Liver (tissue), 9 donors: ENCODE measurements around the gene WDR62. TPM values are rescaled to one million over a fixed set of nuclear protein-coding genes. Genes with fewer than 3 reads are reported as not detected.

ENCODE experiments used
- DNase-seq: peaks from one replicate; pipeline ENCODE4 v3.0.0-alpha.2; 2017; ENCODE audit warnings: low spot score
- H3K27ac ChIP-seq, 2 donors: one replicate each; pipeline ENCODE4 v1.7.0; 2013; ENCODE audit warnings: inconsistent platforms in 2 of 2, low read length in 2 of 2, control low read depth in 1 of 2, low read depth in 1 of 2, mild to moderate bottlenecking in 1 of 2
- H3K27me3 ChIP-seq, 4 donors: one replicate each; pipeline versions ENCODE4 v1.6.1 to v1.7.0; 2013; ENCODE audit warnings: low read length in 3 of 4, inconsistent platforms in 1 of 4, mild to moderate bottlenecking in 1 of 4, moderate library complexity in 1 of 4; ENCODE audit not compliant: control insufficient read depth in 4 of 4, insufficient read depth in 4 of 4
- H3K36me3 ChIP-seq, 4 donors: one replicate each; pipeline versions ENCODE4 v1.6.1 to v1.7.0; 2013; ENCODE audit warnings: low read length in 3 of 4, mild to moderate bottlenecking in 3 of 4, low read depth in 1 of 4, moderate library complexity in 1 of 4; ENCODE audit not compliant: control insufficient read depth in 4 of 4, insufficient read depth in 3 of 4
- H3K4me1 ChIP-seq, 4 donors: one replicate each; pipeline versions ENCODE4 v1.6.1 to v1.7.0; 2013; ENCODE audit warnings: low read length in 3 of 4, mild to moderate bottlenecking in 3 of 4, moderate library complexity in 1 of 4; ENCODE audit not compliant: control insufficient read depth in 4 of 4, insufficient read depth in 4 of 4
- H3K4me3 ChIP-seq, 3 donors: one replicate each; pipeline versions ENCODE4 v1.6.1 to v1.7.0; 2013; ENCODE audit warnings: low read length in 3 of 3, control low read depth in 1 of 3, low read depth in 1 of 3, mild to moderate bottlenecking in 1 of 3
- H3K9ac ChIP-seq, 2 donors: one replicate each; pipeline ENCODE4 v1.7.0; 2013; ENCODE audit warnings: low read length in 2 of 2, mild to moderate bottlenecking in 2 of 2, moderate library complexity in 2 of 2, control low read depth in 1 of 2, low read depth in 1 of 2
- H3K9me3 ChIP-seq, 4 donors: one replicate each; pipeline versions ENCODE4 v1.6.1 to v1.7.0; 2013; ENCODE audit warnings: low read length in 3 of 4; ENCODE audit not compliant: control insufficient read depth in 4 of 4
- ATF3 ChIP-seq: IDR thresholded peaks from 2 replicates; pipeline ENCODE4 v1.6.1; 2016; ENCODE audit warnings: antibody characterized with exemption
- CTCF ChIP-seq: fragments of 150-350 bp; IDR thresholded peaks from 2 replicates; pipeline ENCODE4 v1.5.1; 2017; ENCODE audit warnings: improper control_type of control experiment, low read depth, low read length; ENCODE audit not compliant: missing input control
- EGR1 ChIP-seq, 2 donors: IDR thresholded peaks; 2 replicates each; pipeline ENCODE4 v1.6.1; 2016 to 2018; ENCODE audit warnings: antibody characterized with exemption in 2 of 2, low read depth in 2 of 2
- FOXA2 ChIP-seq: IDR thresholded peaks from 2 replicates; pipeline ENCODE4 v1.6.1; 2016; ENCODE audit warnings: antibody characterized with exemption
- GABPA ChIP-seq, 2 donors: IDR thresholded peaks in 1 of 2; conservative IDR thresholded peaks in 1 of 2; 2 replicates each; pipeline ENCODE4 v1.6.1; 2016; ENCODE audit warnings: antibody characterized with exemption in 2 of 2, mild to moderate bottlenecking in 1 of 2, moderate library complexity in 1 of 2
- HNF4A ChIP-seq, 2 donors: conservative IDR thresholded peaks; 2 replicates each; pipeline ENCODE4 v1.6.1; 2016; ENCODE audit warnings: antibody characterized with exemption in 2 of 2, mild to moderate bottlenecking in 2 of 2
- HNF4G ChIP-seq: IDR thresholded peaks from 2 replicates; pipeline ENCODE4 v1.6.1; 2016; ENCODE audit warnings: antibody characterized with exemption
- JUND ChIP-seq, 2 donors: IDR thresholded peaks; 2 replicates each; pipeline ENCODE4 v1.6.1; 2016; ENCODE audit warnings: antibody characterized with exemption in 2 of 2
- MAX ChIP-seq: IDR thresholded peaks from 2 replicates; pipeline ENCODE4 v1.6.1; 2016; ENCODE audit warnings: antibody characterized with exemption
- NR2F2 ChIP-seq: IDR thresholded peaks from 2 replicates; pipeline ENCODE4 v1.6.1; 2016; ENCODE audit warnings: antibody characterized with exemption
- RAD21 ChIP-seq, 2 donors: IDR thresholded peaks; 2 replicates each; pipeline ENCODE4 v1.6.1; 2016; ENCODE audit warnings: antibody characterized with exemption in 2 of 2, mild to moderate bottlenecking in 2 of 2
- REST ChIP-seq: IDR thresholded peaks from 2 replicates; pipeline ENCODE4 v1.6.1; 2016; ENCODE audit warnings: antibody characterized with exemption, mild to moderate bottlenecking
- RXRA ChIP-seq, 2 donors: IDR thresholded peaks; 2 replicates each; pipeline ENCODE4 v1.6.1; 2017 to 2018; ENCODE audit warnings: antibody characterized with exemption in 2 of 2, mild to moderate bottlenecking in 1 of 2
- TAF1 ChIP-seq: conservative IDR thresholded peaks from 2 replicates; pipeline ENCODE4 v1.6.1; 2016; ENCODE audit warnings: antibody characterized with exemption, mild to moderate bottlenecking
- YY1 ChIP-seq: IDR thresholded peaks from 2 replicates; pipeline ENCODE4 v1.6.1; 2016; ENCODE audit warnings: antibody characterized with exemption, mild to moderate bottlenecking
- ZBTB33 ChIP-seq: IDR thresholded peaks from 2 replicates; pipeline ENCODE4 v1.6.1; 2016; ENCODE audit warnings: antibody characterized with exemption
- WGBS: extraction: QIAGEN DNeasy Blood & Tissue Kit; methylation state at CpG from one replicate; pipeline ENCODE4 v1.1.7; 2013; 5-methylcytosine and 5-hydroxymethylcytosine counted together
- polyA plus RNA-seq, 2 donors: library from polyadenylated mRNA; stranded (reverse) in 1 of 2; unstranded in 1 of 2; fragments of 200-250 nt in 1 of 2; fragments of >200 nt in 1 of 2; fragmentation: Nextera tagmentation in 1 of 2; extraction: Ambion mirVana in 1 of 2; gene quantifications; one replicate each; pipeline versions ENCODE4 v1.2.1 to v1.2.3, GENCODE V29; 2013 to 2015
- total RNA-seq, 2 donors: library from RNA; depleted of rRNA; stranded (reverse); fragments of >200 nt; gene quantifications; one replicate each; pipeline ENCODE4 v1.2.3, GENCODE V29; 2014
- donor health status: healthy.
- donor health status: healthy.
- donor health status: healthy.
- donor health status: healthy.
- donor health status: healthy.

WDR62 gene
- total and polyA plus RNA-seq, 4 donors, result 0.26 to 6.6 (median 0.71) TPM

- no peak overlapping the region for H3K4me3 ChIP-seq
- no peaks in the 10 kb centered on the region for H3K27me3 ChIP-seq
- H3K27ac ChIP-seq, result no peak overlapping the region
- 98% methylated on average over 3 of the region's 3 CpGs for WGBS
- TF ChIP-seq MAX (no peak), FOXA2 (no peak), HNF4G (no peak), EGR1 (IDR thresholded peaks at IDR 0.05; ENCODE audit: low read depth in 2 of 2) (no peak), ZBTB33 (no peak), ATF3 (no peak), CTCF (no peak), RXRA (IDR thresholded peaks at IDR 0.05) (no peak), TAF1 (no peak), HNF4A (conservative IDR thresholded peaks at IDR 0.05) (no peak), JUND (IDR thresholded peaks at IDR 0.05) (no peak), GABPA (IDR thresholded peaks at IDR 0.05 in 1 of 2, conservative IDR thresholded peaks at IDR 0.05 in 1 of 2) (no peak)
- no peak overlapping the region for H3K9ac ChIP-seq
- peaks cover 0 to 17% (median 3%) of the 10 kb centered on the region in 4 donors for H3K36me3 ChIP-seq
- peaks cover under 1 to 5% (median 1%) of the 10 kb centered on the region in 4 donors for H3K4me1 ChIP-seq
- no peak for DNase-seq
- no peaks in the 10 kb centered on the region for H3K9me3 ChIP-seq
Measured at GRCh38 chr19:36108684-36109083, 54.0 kb downstream of the WDR62 start.

GRCh38 chr19:36110487-36111199 lies 55.9 kb downstream of the WDR62 start, which contains the start of gene OVOL3:
OVOL3 (plus strand) TSS chr19:36111143; CDS start chr19:36111203, 60 bp downstream.
- 97% methylated on average over 1 of the region's 1 CpG for WGBS
- Histone ChIP-seq H3K4me3 (no peak within 1 kb of the TSS), H3K36me3 (peaks cover 0 to 17% (median 3%) of the 10 kb centered on the region in 4 donors), H3K9me3 (no peaks in the 10 kb centered on the region), H3K9ac (no peak within 1 kb of the TSS), H3K27ac (no peak within 1 kb of the TSS), H3K27me3 (no peaks in the 10 kb centered on the region), H3K4me1 (peaks cover 5 to 14% (median 8%) of the 10 kb centered on the region in 4 donors)
- DNase-seq, result no peak
- TF ChIP-seq ZBTB33 (no peak), TAF1 (no peak), HNF4G (no peak), REST (no peak), CTCF (no peak), EGR1 (IDR thresholded peaks at IDR 0.05; ENCODE audit: low read depth in 2 of 2) (no peak), RXRA (IDR thresholded peaks at IDR 0.05) (no peak), NR2F2 (no peak), GABPA (IDR thresholded peaks at IDR 0.05 in 1 of 2, conservative IDR thresholded peaks at IDR 0.05 in 1 of 2) (no peak), RAD21 (IDR thresholded peaks at IDR 0.05) (no peak), JUND (IDR thresholded peaks at IDR 0.05) (no peak), YY1 (no peak), ATF3 (no peak), HNF4A (conservative IDR thresholded peaks at IDR 0.05) (no peak), MAX (no peak)
